ENCODE measurements around the gene GSPT1.
"Not testable (repeated sequence)": the region's sequence is repeated elsewhere in the genome, so short reads cannot be mapped to it uniquely, and the experiment has no call there.

GSPT1 gene
- total RNA-seq: 183 to 216 (median 197) reads per million in 3 donors

GRCh38 chr16:11915644-11916523 lies at the start of gene GSPT1:
Gene GSPT1, minus strand, starts transcription at chr16:11915956. Its CDS starts 236 bp downstream, at chr16:11915720.
- no peaks in the 10 kb centered on the region for H3K27me3 ChIP-seq (replicated peaks; ENCODE audit: control insufficient read depth, insufficient read depth, low read length, poor library complexity, severe bottlenecking)
- peak within 1 kb of the TSS; percentile 67 for H3K4me3 ChIP-seq (ENCODE audit: insufficient read depth, low read depth, low read length, poor library complexity, severe bottlenecking)
- H3K27ac ChIP-seq (ENCODE audit: insufficient read depth, low read length, poor library complexity, severe bottlenecking): peak within 1 kb of the TSS; percentile 78
- no peaks in the 10 kb centered on the region for H3K9me3 ChIP-seq (ENCODE audit: control insufficient read depth, low read length)
- DNase-seq: peak; percentile 98 to 99 (median 98)
- H3K4me1 ChIP-seq (ENCODE audit: control insufficient read depth, insufficient read depth, low read length, poor library complexity, severe bottlenecking): peaks cover 24% of the 10 kb centered on the region
- H3K36me3 ChIP-seq (ENCODE audit: control insufficient read depth, insufficient read depth, low read length): no peaks in the 10 kb centered on the region

GRCh38 chr16:11964761-11965551 lies 49.2 kb upstream of the GSPT1 start, which contains the start of gene TNFRSF17:
Gene TNFRSF17, plus strand, starts transcription at chr16:11965210. Its CDS starts 115 bp downstream, at chr16:11965325.
- no peaks in the 10 kb centered on the region for H3K9me3 ChIP-seq (ENCODE audit: control insufficient read depth, low read length)
- H3K27ac ChIP-seq (ENCODE audit: insufficient read depth, low read length, poor library complexity, severe bottlenecking): no peak within 1 kb of the TSS
- no peaks in the 10 kb centered on the region for H3K27me3 ChIP-seq (replicated peaks; ENCODE audit: control insufficient read depth, insufficient read depth, low read length, poor library complexity, severe bottlenecking)
- H3K36me3 ChIP-seq (ENCODE audit: control insufficient read depth, insufficient read depth, low read length): no peaks in the 10 kb centered on the region
- no peak for DNase-seq
- no peaks in the 10 kb centered on the region for H3K4me1 ChIP-seq (ENCODE audit: control insufficient read depth, insufficient read depth, low read length, poor library complexity, severe bottlenecking)
- no peak within 1 kb of the TSS for H3K4me3 ChIP-seq (ENCODE audit: insufficient read depth, low read depth, low read length, poor library complexity, severe bottlenecking)

GRCh38 chr16:11963706-11964105 lies 48.0 kb upstream of the GSPT1 start:
- no peaks in the 10 kb centered on the region for H3K36me3 ChIP-seq (ENCODE audit: control insufficient read depth, insufficient read depth, low read length)
- H3K27me3 ChIP-seq (replicated peaks; ENCODE audit: control insufficient read depth, insufficient read depth, low read length, poor library complexity, severe bottlenecking): no peaks in the 10 kb centered on the region
- no peak overlapping the region for H3K4me3 ChIP-seq (ENCODE audit: insufficient read depth, low read depth, low read length, poor library complexity, severe bottlenecking)
- no peaks in the 10 kb centered on the region for H3K4me1 ChIP-seq (ENCODE audit: control insufficient read depth, insufficient read depth, low read length, poor library complexity, severe bottlenecking)
- no peak overlapping the region for H3K27ac ChIP-seq (ENCODE audit: insufficient read depth, low read length, poor library complexity, severe bottlenecking)
- no peaks in the 10 kb centered on the region for H3K9me3 ChIP-seq (ENCODE audit: control insufficient read depth, low read length)
- DNase-seq: no peak

GRCh38 chr16:11962978-11963377 lies 47.2 kb upstream of the GSPT1 start:
- not testable (repeated sequence) for H3K4me1 ChIP-seq (ENCODE audit: control insufficient read depth, insufficient read depth, low read length, poor library complexity, severe bottlenecking); H3K9me3 ChIP-seq (ENCODE audit: control insufficient read depth, low read length); H3K4me3 ChIP-seq (ENCODE audit: insufficient read depth, low read depth, low read length, poor library complexity, severe bottlenecking); H3K27me3 ChIP-seq (replicated peaks; ENCODE audit: control insufficient read depth, insufficient read depth, low read length, poor library complexity, severe bottlenecking); DNase-seq; H3K36me3 ChIP-seq (ENCODE audit: control insufficient read depth, insufficient read depth, low read length); H3K27ac ChIP-seq (ENCODE audit: insufficient read depth, low read length, poor library complexity, severe bottlenecking)

GRCh38 chr16:11962457-11962856 lies 46.7 kb upstream of the GSPT1 start:
- not testable (repeated sequence) for H3K27me3 ChIP-seq (replicated peaks; ENCODE audit: control insufficient read depth, insufficient read depth, low read length, poor library complexity, severe bottlenecking); H3K9me3 ChIP-seq (ENCODE audit: control insufficient read depth, low read length); DNase-seq; H3K4me1 ChIP-seq (ENCODE audit: control insufficient read depth, insufficient read depth, low read length, poor library complexity, severe bottlenecking); H3K4me3 ChIP-seq (ENCODE audit: insufficient read depth, low read depth, low read length, poor library complexity, severe bottlenecking); H3K27ac ChIP-seq (ENCODE audit: insufficient read depth, low read length, poor library complexity, severe bottlenecking); H3K36me3 ChIP-seq (ENCODE audit: control insufficient read depth, insufficient read depth, low read length)

GRCh38 chr16:11957591-11958395 lies 42.0 kb upstream of the GSPT1 start:
- Histone ChIP-seq H3K4me3 (ENCODE audit: insufficient read depth, low read depth, low read length, poor library complexity, severe bottlenecking) (no peak overlapping the region), H3K27me3 (replicated peaks; ENCODE audit: control insufficient read depth, insufficient read depth, low read length, poor library complexity, severe bottlenecking) (no peaks in the 10 kb centered on the region), H3K9me3 (ENCODE audit: control insufficient read depth, low read length) (no peaks in the 10 kb centered on the region), H3K27ac (ENCODE audit: insufficient read depth, low read length, poor library complexity, severe bottlenecking) (no peak overlapping the region), H3K36me3 (ENCODE audit: control insufficient read depth, insufficient read depth, low read length) (no peaks in the 10 kb centered on the region), H3K4me1 (ENCODE audit: control insufficient read depth, insufficient read depth, low read length, poor library complexity, severe bottlenecking) (no peaks in the 10 kb centered on the region)
- DNase-seq: no peak

GRCh38 chr16:11956558-11956957 lies 40.8 kb upstream of the GSPT1 start:
- no peak for DNase-seq
- Histone ChIP-seq H3K4me1 (ENCODE audit: control insufficient read depth, insufficient read depth, low read length, poor library complexity, severe bottlenecking) (no peaks in the 10 kb centered on the region), H3K4me3 (ENCODE audit: insufficient read depth, low read depth, low read length, poor library complexity, severe bottlenecking) (no peak overlapping the region), H3K27ac (ENCODE audit: insufficient read depth, low read length, poor library complexity, severe bottlenecking) (no peak overlapping the region), H3K9me3 (ENCODE audit: control insufficient read depth, low read length) (no peaks in the 10 kb centered on the region), H3K27me3 (replicated peaks; ENCODE audit: control insufficient read depth, insufficient read depth, low read length, poor library complexity, severe bottlenecking) (no peaks in the 10 kb centered on the region), H3K36me3 (ENCODE audit: control insufficient read depth, insufficient read depth, low read length) (no peaks in the 10 kb centered on the region)

- H3K27ac ChIP-seq (ENCODE audit: insufficient read depth, low read length, poor library complexity, severe bottlenecking): no peak overlapping the region
- H3K27me3 ChIP-seq (replicated peaks; ENCODE audit: control insufficient read depth, insufficient read depth, low read length, poor library complexity, severe bottlenecking): no peaks in the 10 kb centered on the region
- no peak for DNase-seq
- H3K4me3 ChIP-seq (ENCODE audit: insufficient read depth, low read depth, low read length, poor library complexity, severe bottlenecking): no peak overlapping the region
- H3K4me1 ChIP-seq (ENCODE audit: control insufficient read depth, insufficient read depth, low read length, poor library complexity, severe bottlenecking): no peaks in the 10 kb centered on the region
- no peaks in the 10 kb centered on the region for H3K36me3 ChIP-seq (ENCODE audit: control insufficient read depth, insufficient read depth, low read length)
- H3K9me3 ChIP-seq (ENCODE audit: control insufficient read depth, low read length): no peaks in the 10 kb centered on the region
These were observed 40.0 kb upstream of the GSPT1 start for GRCh38 chr16:11955713-11956123.

GRCh38 chr16:11953576-11953975 lies 37.8 kb upstream of the GSPT1 start:
- H3K4me1 ChIP-seq (ENCODE audit: control insufficient read depth, insufficient read depth, low read length, poor library complexity, severe bottlenecking); DNase-seq: not testable (repeated sequence)

More at GRCh38 chr16:11953576-11953975, 37.8 kb upstream of the GSPT1 start:
- H3K36me3 ChIP-seq (ENCODE audit: control insufficient read depth, insufficient read depth, low read length); H3K4me3 ChIP-seq (ENCODE audit: insufficient read depth, low read depth, low read length, poor library complexity, severe bottlenecking); H3K27me3 ChIP-seq (replicated peaks; ENCODE audit: control insufficient read depth, insufficient read depth, low read length, poor library complexity, severe bottlenecking); H3K9me3 ChIP-seq (ENCODE audit: control insufficient read depth, low read length); H3K27ac ChIP-seq (ENCODE audit: insufficient read depth, low read length, poor library complexity, severe bottlenecking): not testable (repeated sequence)
